SK-N-SH treated with all-trans-retinoic acid at 6 μM for 48 hours (cell line): ENCODE results near the gene NCAPG2.

Source experiments
- ATAC-seq: fragments of 200-7000 bp; cut with Tn5 transposase; 3 replicates; pipeline ENCODE4 v1.9.1; 2020; ENCODE audit warnings: mild to moderate bottlenecking, moderate library complexity
- ARNTL ChIP-seq: fragments of 450-650 bp; formaldehyde crosslinking; IDR thresholded peaks from 2 replicates; pipeline ENCODE4 v1.5.0; 2020; ENCODE audit warnings: low read depth, mild to moderate bottlenecking, moderate library complexity, borderline replicate concordance
- BACH2 ChIP-seq: fragments of 250-450 bp; sonication (Bioruptor Pico); IDR thresholded peaks from 2 replicates; pipeline ENCODE4 v1.9.0; 2021; ENCODE audit warnings: mild to moderate bottlenecking, borderline replicate concordance
- CREB5 ChIP-seq: fragments of 250-450 bp; sonication (Bioruptor Pico); IDR thresholded peaks from 2 replicates; pipeline ENCODE4 v1.5.1; 2020; ENCODE audit warnings: low read depth, mild to moderate bottlenecking, moderate library complexity
- CSDC2 ChIP-seq: fragments of 250-450 bp; sonication (Bioruptor Pico); IDR thresholded peaks from 2 replicates; pipeline ENCODE4 v1.5.0; 2020; ENCODE audit warnings: mild to moderate bottlenecking, moderate library complexity
- CSRNP3 ChIP-seq: fragments of 250-450 bp; sonication (Bioruptor Pico); IDR thresholded peaks from 2 replicates; pipeline ENCODE4 v1.5.1; 2021; ENCODE audit warnings: mild to moderate bottlenecking, moderate library complexity
- ESRRG ChIP-seq: fragments of 250-450 bp; sonication (Bioruptor Pico); IDR thresholded peaks from 2 replicates; pipeline ENCODE4 v1.6.1; 2021; ENCODE audit warnings: mild to moderate bottlenecking
- ISL1 ChIP-seq: fragments of 250-450 bp; sonication (Bioruptor Pico); IDR thresholded peaks from 2 replicates; pipeline ENCODE4 v2.1.2; 2022; ENCODE audit warnings: mild to moderate bottlenecking, moderate library complexity
- OSR1 ChIP-seq: fragments of 250-450 bp; sonication (Bioruptor Pico); IDR thresholded peaks from 2 replicates; pipeline ENCODE4 v1.8.0; 2022; ENCODE audit warnings: moderate library complexity, mild to moderate bottlenecking, inconsistent platforms
- POU6F1 ChIP-seq: fragments of 250-450 bp; sonication (Bioruptor Pico); IDR thresholded peaks from 2 replicates; pipeline ENCODE4 v1.8.0; 2021; ENCODE audit warnings: low read depth, mild to moderate bottlenecking, moderate library complexity, borderline replicate concordance
- PPARA ChIP-seq: fragments of 250-450 bp; sonication (Bioruptor Pico); IDR thresholded peaks from 2 replicates; pipeline ENCODE4 v1.5.0; 2020; ENCODE audit warnings: mild to moderate bottlenecking, borderline replicate concordance
- RARB ChIP-seq: fragments of 250-450 bp; sonication (Bioruptor Pico); IDR thresholded peaks from 2 replicates; pipeline ENCODE4 v1.8.0; 2021; ENCODE audit warnings: mild to moderate bottlenecking, moderate library complexity
- SNAI2 ChIP-seq: fragments of 250-450 bp; sonication (Bioruptor Pico); IDR thresholded peaks from 2 replicates; pipeline ENCODE4 v1.5.0; 2020; ENCODE audit warnings: mild to moderate bottlenecking, moderate library complexity
- TCF4 ChIP-seq: fragments of 250-450 bp; sonication (Bioruptor Pico); IDR thresholded peaks from 2 replicates; pipeline ENCODE4 v1.8.0; 2021; ENCODE audit warnings: mild to moderate bottlenecking, moderate library complexity, borderline replicate concordance
- TSHZ2 ChIP-seq: fragments of 250-450 bp; sonication (Bioruptor Pico); IDR thresholded peaks from 2 replicates; pipeline ENCODE4 v1.5.0; 2020; ENCODE audit warnings: mild to moderate bottlenecking, moderate library complexity
- ZC3H10 ChIP-seq: fragments of 250-450 bp; sonication (Bioruptor Pico); IDR thresholded peaks from 2 replicates; pipeline ENCODE4 v1.5.1; 2021; ENCODE audit warnings: mild to moderate bottlenecking, moderate library complexity
- ZFP3 ChIP-seq: fragments of 250-450 bp; sonication (Bioruptor Pico); IDR thresholded peaks from 2 replicates; pipeline ENCODE4 v1.5.0; 2020; ENCODE audit warnings: mild to moderate bottlenecking, moderate library complexity
- ZFP30 ChIP-seq: fragments of 450-650 bp; formaldehyde crosslinking; IDR thresholded peaks from 2 replicates; pipeline ENCODE4 v1.5.0; 2022; ENCODE audit warnings: mild to moderate bottlenecking, moderate library complexity
- ZNF565 ChIP-seq: fragments of 450-650 bp; formaldehyde crosslinking; conservative IDR thresholded peaks from 2 replicates; pipeline ENCODE4 v1.5.0; 2020; ENCODE audit warnings: low read depth, mild to moderate bottlenecking, moderate library complexity
- ZNF70 ChIP-seq: fragments of 450-650 bp; formaldehyde crosslinking; IDR thresholded peaks from 2 replicates; pipeline ENCODE4 v1.5.0; 2020; ENCODE audit warnings: mild to moderate bottlenecking, moderate library complexity
- ZNF8 ChIP-seq: fragments of 450-650 bp; formaldehyde crosslinking; IDR thresholded peaks from 2 replicates; pipeline ENCODE4 v1.5.0; 2020; ENCODE audit warnings: mild to moderate bottlenecking, moderate library complexity

NCAPG2 gene

GRCh38 chr7:158747408-158747807 lies 42.8 kb upstream of the NCAPG2 start:
- no peak for ATAC-seq

GRCh38 chr7:158746957-158747356 lies 42.4 kb upstream of the NCAPG2 start:
- no peak for ATAC-seq
- no peak for TF ChIP-seq ZFP3 (CRISPR knock-in tag)
- TF ChIP-seq ZC3H10 (CRISPR knock-in tag) = no peak
- no peak for TF ChIP-seq POU6F1 (CRISPR knock-in tag)
- TF ChIP-seq ISL1 (CRISPR knock-in tag) = no peak
- no peak for TF ChIP-seq CREB5 (CRISPR knock-in tag)
- TF ChIP-seq, all 23 proteins: peak for 0

More at GRCh38 chr7:158747408-158747807, 42.8 kb upstream of the NCAPG2 start:
- TF ChIP-seq CSDC2 (CRISPR knock-in tag) = no peak
- TF ChIP-seq ZNF70 = no peak
- TF ChIP-seq ARNTL (CRISPR knock-in tag) = no peak
- no peak for TF ChIP-seq SNAI2 (CRISPR knock-in tag)
- TF ChIP-seq ZNF8 (CRISPR knock-in tag) = no peak
- no peak for TF ChIP-seq CSRNP3 (CRISPR knock-in tag)
- TF ChIP-seq BACH2 (CRISPR knock-in tag) = no peak
- TF ChIP-seq ZNF565 (CRISPR knock-in tag) = no peak
- TF ChIP-seq ZFP3 (CRISPR knock-in tag) = no peak
- no peak for TF ChIP-seq POU6F1 (CRISPR knock-in tag)

- TF ChIP-seq BACH2 (CRISPR knock-in tag) (no peak), ESRRG (no peak), TSHZ2 (CRISPR knock-in tag) (no peak), SNAI2 (CRISPR knock-in tag) (no peak), ZFP30 (CRISPR knock-in tag) (no peak), CREB5 (CRISPR knock-in tag) (no peak), OSR1 (CRISPR knock-in tag) (no peak), ISL1 (CRISPR knock-in tag) (no peak), ZNF8 (CRISPR knock-in tag) (no peak), RARB (CRISPR knock-in tag) (no peak), PPARA (CRISPR knock-in tag) (no peak), CSDC2 (CRISPR knock-in tag) (no peak), CSRNP3 (CRISPR knock-in tag) (no peak), TCF4 (CRISPR knock-in tag) (no peak), ZNF565 (CRISPR knock-in tag) (no peak), POU6F1 (CRISPR knock-in tag) (no peak), ZC3H10 (CRISPR knock-in tag) (no peak), ZNF70 (no peak)
- no peak for ATAC-seq
Measured at GRCh38 chr7:158745057-158745715, 40.6 kb upstream of the NCAPG2 start.
